Gastrocnemius medialis (tissue), 4 donors: ENCODE results near the gene GLTPD2. TPM values are rescaled to one million over a fixed set of nuclear protein-coding genes. Genes with fewer than 3 reads are reported as not detected.

ENCODE experiments used
- ATAC-seq, 2 donors: fragments of 150-250 bp; one replicate each; pipeline ENCODE4 v1.9.1; 2016
- DNase-seq, 2 donors: peaks; one replicate each; pipeline ENCODE4 v3.0.0-alpha.2; 2019
- H3K27ac ChIP-seq, 4 donors: fragments of 200-600 bp; sonication (generic); 1 replicate in 1 of 4; 2 replicates in 3 of 4; pipeline ENCODE4 v1.5.1; 2016 to 2018; ENCODE audit warnings: mild to moderate bottlenecking in 2 of 4, moderate library complexity in 1 of 4
- H3K27me3 ChIP-seq, 3 donors: fragments of 200-600 bp; sonication (generic) in 2 of 3; 1 replicate in 1 of 3; 2 replicates in 2 of 3; pipeline versions ENCODE4 v1.5.1 to v1.6.0; 2016 to 2019; ENCODE audit warnings: mild to moderate bottlenecking in 1 of 3, moderate library complexity in 1 of 3
- H3K36me3 ChIP-seq, 2 donors: fragments of 200-600 bp; sonication (generic) in 1 of 2; one replicate each; pipeline ENCODE4 v1.5.1; 2017 to 2018
- H3K4me1 ChIP-seq, 2 donors: fragments of 200-600 bp; sonication (generic) in 1 of 2; one replicate each; pipeline ENCODE4 v1.5.1; 2016 to 2017; ENCODE audit warnings: mild to moderate bottlenecking in 2 of 2
- H3K4me3 ChIP-seq, 4 donors: fragments of 200-600 bp; sonication (generic) in 3 of 4; 1 replicate in 1 of 4; 2 replicates in 3 of 4; pipeline ENCODE4 v1.5.1; 2016 to 2019; ENCODE audit warnings: mild to moderate bottlenecking in 2 of 4
- H3K9me3 ChIP-seq, 3 donors: fragments of 200-600 bp; sonication (generic) in 2 of 3; 1 replicate in 1 of 3; 2 replicates in 2 of 3; pipeline ENCODE4 v1.5.1; 2016 to 2019
- POLR2A ChIP-seq, 2 donors: fragments of 450-650 bp; IDR thresholded peaks; one replicate each; pipeline ENCODE4 v1.6.1; 2017; ENCODE audit warnings: antibody characterized with exemption in 2 of 2, mild to moderate bottlenecking in 2 of 2, moderate library complexity in 2 of 2
- in situ Hi-C, 4 donors: fragments of 200-750 bp; cut with MboI; loops; one replicate each; pipeline versions ENCODE4 v1.15.0 to v1.8.0; 2017; ENCODE audit warnings: low sequenced_read_pairs in 4 of 4
- intact Hi-C: fragments of 100-400 bp; cut with DNase I; formaldehyde crosslinking; loops from one replicate; pipeline ENCODE4 v1.15.1; 2023; ENCODE audit warnings: low total_unique reads
- total RNA-seq, 4 donors: library from RNA; depleted of rRNA; stranded (reverse); fragments of >200 nt; gene quantifications; one replicate each; pipeline versions ENCODE4 v1.1.0 to v1.2.3, GENCODE V29; 2016
- TF ChIP-seq, protein P1 (sequence below), 5 experiments: fragments of 450-650 bp in 3 of 5; fragments of 200-600 bp in 2 of 5; sonication (generic) in 2 of 5; IDR thresholded peaks in 4 of 5; conservative IDR thresholded peaks in 1 of 5; 1 replicate in 4 of 5; 2 replicates in 1 of 5; pipeline ENCODE4 v1.5.1; 2016 to 2019; ENCODE audit warnings: antibody characterized with exemption in 5 of 5, mild to moderate bottlenecking in 3 of 5, moderate library complexity in 3 of 5

Gene GLTPD2
- total RNA-seq, 4 donors from 2014 or later = 0.53 TPM; not detected in 3

DNA sequence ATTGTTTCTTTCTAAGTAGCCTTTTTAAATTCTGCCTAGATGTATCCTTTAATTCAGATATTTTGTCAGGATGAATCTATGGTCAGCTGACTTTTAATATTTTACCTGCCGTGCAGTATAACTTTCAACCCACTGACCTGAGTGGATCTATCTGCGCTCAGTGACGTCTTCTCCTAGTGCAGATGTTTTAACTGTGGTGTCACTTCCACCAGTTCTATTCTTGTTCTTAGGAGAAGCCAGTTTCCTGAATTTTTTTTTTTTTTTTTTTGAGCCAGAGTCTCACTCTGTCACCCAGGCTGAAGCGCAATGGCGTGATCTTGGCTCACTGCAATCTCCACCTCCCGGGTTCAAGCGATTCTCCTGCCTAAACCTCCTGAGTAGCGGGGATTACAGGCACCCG, 22.0 kb upstream of the GLTPD2 start:
- no peak overlapping the region for H3K27ac ChIP-seq
- intact Hi-C loops = no loop called here
- no peaks in the 10 kb centered on the region for H3K36me3 ChIP-seq
- H3K9me3 ChIP-seq = no peaks in the 10 kb centered on the region
- H3K4me1 ChIP-seq = no peaks in the 10 kb centered on the region
- H3K27me3 ChIP-seq = peaks cover 1 to 5% (median 2%) of the 10 kb centered on the region in 3 donors
- no peak overlapping the region for H3K4me3 ChIP-seq
- in situ Hi-C loops = no loop called here
- ATAC-seq = no peak
- no peak for DNase-seq
- no peak for TF ChIP-seq POLR2A (IDR thresholded peaks at IDR 0.05)
- TF ChIP-seq, protein P1, sequence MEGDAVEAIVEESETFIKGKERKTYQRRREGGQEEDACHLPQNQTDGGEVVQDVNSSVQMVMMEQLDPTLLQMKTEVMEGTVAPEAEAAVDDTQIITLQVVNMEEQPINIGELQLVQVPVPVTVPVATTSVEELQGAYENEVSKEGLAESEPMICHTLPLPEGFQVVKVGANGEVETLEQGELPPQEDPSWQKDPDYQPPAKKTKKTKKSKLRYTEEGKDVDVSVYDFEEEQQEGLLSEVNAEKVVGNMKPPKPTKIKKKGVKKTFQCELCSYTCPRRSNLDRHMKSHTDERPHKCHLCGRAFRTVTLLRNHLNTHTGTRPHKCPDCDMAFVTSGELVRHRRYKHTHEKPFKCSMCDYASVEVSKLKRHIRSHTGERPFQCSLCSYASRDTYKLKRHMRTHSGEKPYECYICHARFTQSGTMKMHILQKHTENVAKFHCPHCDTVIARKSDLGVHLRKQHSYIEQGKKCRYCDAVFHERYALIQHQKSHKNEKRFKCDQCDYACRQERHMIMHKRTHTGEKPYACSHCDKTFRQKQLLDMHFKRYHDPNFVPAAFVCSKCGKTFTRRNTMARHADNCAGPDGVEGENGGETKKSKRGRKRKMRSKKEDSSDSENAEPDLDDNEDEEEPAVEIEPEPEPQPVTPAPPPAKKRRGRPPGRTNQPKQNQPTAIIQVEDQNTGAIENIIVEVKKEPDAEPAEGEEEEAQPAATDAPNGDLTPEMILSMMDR (IDR thresholded peaks at IDR 0.05 in 4 of 5, conservative IDR thresholded peaks at IDR 0.05 in 1 of 5) = no peak

DNA sequence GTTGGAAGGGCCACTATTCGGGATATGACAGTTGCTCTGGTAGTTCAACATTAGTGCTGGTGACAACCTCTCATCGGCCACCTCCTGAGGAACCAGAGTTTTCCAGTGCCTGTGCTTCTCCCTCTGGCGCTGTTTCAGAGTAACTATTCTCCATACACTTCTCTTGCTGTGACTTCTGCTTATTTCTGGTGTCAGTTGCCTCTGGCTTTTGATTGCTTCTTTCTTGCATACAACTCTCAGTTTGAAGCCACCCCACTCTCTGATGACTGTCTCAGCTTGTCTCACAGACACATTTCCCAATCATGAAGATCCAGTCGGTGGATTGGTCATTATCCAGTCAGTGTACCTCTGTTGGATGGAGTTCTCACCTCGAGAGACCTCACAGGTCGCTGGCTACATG, 20.5 kb upstream of the GLTPD2 start:
- in situ Hi-C loops (no loop called here), intact Hi-C loops (no loop called here)
- Histone ChIP-seq H3K9me3 (no peaks in the 10 kb centered on the region), H3K36me3 (no peaks in the 10 kb centered on the region), H3K27me3 (peaks cover 8 to 12% (median 9%) of the 10 kb centered on the region in 3 donors), H3K27ac (no peak overlapping the region), H3K4me3 (no peak overlapping the region), H3K4me1 (no peaks in the 10 kb centered on the region)
- no peak for DNase-seq
- TF ChIP-seq, protein P1 (IDR thresholded peaks at IDR 0.05 in 4 of 5, conservative IDR thresholded peaks at IDR 0.05 in 1 of 5) = no peak
- no peak for TF ChIP-seq POLR2A (IDR thresholded peaks at IDR 0.05)
- ATAC-seq = no peak

DNA sequence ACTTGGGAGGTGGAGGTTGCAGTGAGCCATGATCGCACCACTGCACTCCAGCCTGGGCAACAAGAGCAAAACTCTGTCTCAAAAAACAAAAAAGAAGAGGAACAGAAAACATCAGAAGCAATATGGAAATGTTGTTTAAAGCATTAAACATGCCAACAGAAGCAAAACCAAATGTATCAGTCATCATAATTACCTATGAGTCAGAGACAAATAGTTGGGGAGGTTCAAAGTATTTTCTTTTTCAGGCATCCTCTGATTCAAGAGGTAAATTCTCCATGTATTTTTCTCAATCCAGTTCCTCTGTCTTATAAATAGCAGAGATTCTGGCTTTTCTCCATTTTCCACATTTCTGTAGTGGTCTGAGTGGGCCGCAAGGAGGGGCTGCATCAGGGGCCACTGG, 19.1 kb upstream of the GLTPD2 start:
- in situ Hi-C loops = no loop called here
- Histone ChIP-seq H3K9me3 (no peaks in the 10 kb centered on the region), H3K27me3 (peaks cover 8 to 12% (median 10%) of the 10 kb centered on the region in 3 donors), H3K36me3 (no peaks in the 10 kb centered on the region), H3K27ac (no peak overlapping the region), H3K4me1 (no peaks in the 10 kb centered on the region), H3K4me3 (no peak overlapping the region)
- TF ChIP-seq POLR2A (IDR thresholded peaks at IDR 0.05) = no peak
- TF ChIP-seq, protein P1 (IDR thresholded peaks at IDR 0.05 in 4 of 5, conservative IDR thresholded peaks at IDR 0.05 in 1 of 5) = no peak
- DNase-seq = no peak
- ATAC-seq = no peak
- intact Hi-C loops = no loop called here

DNA sequence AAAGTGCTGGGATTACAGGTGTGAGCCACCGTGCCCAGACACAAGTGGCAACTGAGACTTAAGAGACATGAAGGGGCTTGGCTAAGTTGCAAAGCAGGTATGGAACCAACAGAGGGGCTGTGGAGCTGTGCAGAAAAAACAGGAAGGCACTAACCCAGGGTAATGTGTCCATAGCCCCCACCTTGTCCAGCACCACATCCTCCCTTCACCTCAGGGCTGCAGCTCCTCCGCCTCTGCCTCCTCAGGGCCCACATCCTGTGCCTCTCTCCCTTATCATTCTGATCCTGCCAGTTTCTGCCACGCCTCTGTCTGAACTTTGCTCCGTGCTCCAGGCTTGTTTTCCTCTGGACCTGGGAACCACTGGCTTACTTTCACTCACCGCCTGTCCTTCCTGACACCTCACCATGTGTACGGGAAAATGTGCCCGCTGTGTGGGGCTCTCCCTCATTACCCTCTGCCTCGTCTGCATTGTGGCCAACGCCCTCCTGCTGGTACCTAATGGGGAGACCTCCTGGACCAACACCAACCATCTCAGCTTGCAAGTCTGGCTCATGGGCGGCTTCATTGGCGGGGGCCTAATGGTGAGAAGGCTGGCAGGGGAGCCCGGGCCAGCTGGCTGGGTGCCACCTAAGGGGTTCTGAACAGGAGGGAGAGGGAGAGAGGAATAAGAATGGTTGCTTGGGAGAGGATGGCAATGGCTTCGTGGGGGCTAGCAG, 17.1 kb upstream of the GLTPD2 start, which contains the start of gene TM4SF5:
TSS of gene TM4SF5 (plus strand) at position 368 of the 716 bp plus-strand sequence. CDS start at position 405, 37 bp downstream.
- Histone ChIP-seq H3K4me3 (no peak within 1 kb of the TSS), H3K27me3 (peaks cover 8 to 12% (median 10%) of the 10 kb centered on the region in 3 donors), H3K36me3 (no peaks in the 10 kb centered on the region), H3K9me3 (no peaks in the 10 kb centered on the region), H3K4me1 (no peaks in the 10 kb centered on the region), H3K27ac (no peak within 1 kb of the TSS)
- intact Hi-C loops (no loop called here), in situ Hi-C loops (no loop called here)
- ATAC-seq (no peak), DNase-seq (no peak)
- TF ChIP-seq, protein P1 (IDR thresholded peaks at IDR 0.05 in 4 of 5, conservative IDR thresholded peaks at IDR 0.05 in 1 of 5) = no peak
- no peak for TF ChIP-seq POLR2A (IDR thresholded peaks at IDR 0.05)
